Measurements from ENCODE around the gene YWHAQ. TPM values are rescaled to one million over a fixed set of nuclear protein-coding genes. Genes with fewer than 3 reads are reported as not detected.
A peak's percentile ranks its signal among the peaks of the same experiment; 100 is the strongest.

YWHAQ gene
- total RNA-seq, 1 donor, result 242 TPM

DNA sequence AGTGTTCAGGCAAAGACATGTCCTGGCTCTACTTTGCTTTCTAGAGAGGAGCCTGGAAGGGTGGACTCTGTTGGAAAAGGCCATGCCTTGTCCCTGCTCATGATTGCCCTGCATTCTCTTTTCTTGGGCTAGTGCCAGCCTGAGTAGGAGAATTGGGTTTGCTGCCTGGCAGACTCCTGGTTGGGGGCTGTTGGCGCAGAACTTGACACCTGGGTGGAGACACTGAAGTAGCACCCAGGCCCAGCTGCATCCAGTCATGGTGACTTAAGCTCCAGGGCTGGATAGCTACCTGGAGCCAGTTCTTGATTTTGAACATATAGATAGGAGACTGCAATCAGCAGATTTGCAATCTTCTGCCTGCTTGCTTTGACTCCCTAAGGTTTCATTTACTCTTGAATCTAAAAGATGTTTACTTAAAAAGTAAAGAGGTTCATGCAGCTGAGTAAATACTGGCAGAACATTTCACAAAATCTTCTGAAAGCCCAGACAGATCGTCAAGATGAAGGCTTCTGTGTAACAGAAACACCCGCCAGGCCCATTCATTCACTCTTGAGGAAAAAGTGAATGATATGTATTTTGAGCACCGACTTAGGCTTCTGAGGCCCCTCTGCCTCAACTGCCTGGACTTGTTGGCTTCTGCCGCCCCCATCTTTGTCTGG, 38.0 kb upstream of the YWHAQ start:
- no peak for DNase-seq (ENCODE audit: insufficient read length, low spot score, missing footprints)
- Histone ChIP-seq H3K4me1 (ENCODE audit: insufficient read depth, low read length) (peaks cover 12% of the 10 kb centered on the region), H3K4me3 (ENCODE audit: insufficient read depth, low read length) (no peak overlapping the region), H4K20me1 (ENCODE audit: insufficient read depth, low read length) (no peaks in the 10 kb centered on the region), H2AFZ (ENCODE audit: low read length) (no peak overlapping the region), H3K36me3 (ENCODE audit: insufficient read depth, low read length) (no peaks in the 10 kb centered on the region), H3K27ac (ENCODE audit: low read depth, low read length) (no peak overlapping the region), H3K9me3 (ENCODE audit: low read depth, low read length) (no peaks in the 10 kb centered on the region), H3K79me2 (ENCODE audit: insufficient read depth, low read length) (no peaks in the 10 kb centered on the region), H3K4me2 (ENCODE audit: insufficient read depth, low read length) (no peak overlapping the region), H3K27me3 (ENCODE audit: insufficient read depth, low read length) (no peaks in the 10 kb centered on the region)
- TF ChIP-seq, protein P1, sequence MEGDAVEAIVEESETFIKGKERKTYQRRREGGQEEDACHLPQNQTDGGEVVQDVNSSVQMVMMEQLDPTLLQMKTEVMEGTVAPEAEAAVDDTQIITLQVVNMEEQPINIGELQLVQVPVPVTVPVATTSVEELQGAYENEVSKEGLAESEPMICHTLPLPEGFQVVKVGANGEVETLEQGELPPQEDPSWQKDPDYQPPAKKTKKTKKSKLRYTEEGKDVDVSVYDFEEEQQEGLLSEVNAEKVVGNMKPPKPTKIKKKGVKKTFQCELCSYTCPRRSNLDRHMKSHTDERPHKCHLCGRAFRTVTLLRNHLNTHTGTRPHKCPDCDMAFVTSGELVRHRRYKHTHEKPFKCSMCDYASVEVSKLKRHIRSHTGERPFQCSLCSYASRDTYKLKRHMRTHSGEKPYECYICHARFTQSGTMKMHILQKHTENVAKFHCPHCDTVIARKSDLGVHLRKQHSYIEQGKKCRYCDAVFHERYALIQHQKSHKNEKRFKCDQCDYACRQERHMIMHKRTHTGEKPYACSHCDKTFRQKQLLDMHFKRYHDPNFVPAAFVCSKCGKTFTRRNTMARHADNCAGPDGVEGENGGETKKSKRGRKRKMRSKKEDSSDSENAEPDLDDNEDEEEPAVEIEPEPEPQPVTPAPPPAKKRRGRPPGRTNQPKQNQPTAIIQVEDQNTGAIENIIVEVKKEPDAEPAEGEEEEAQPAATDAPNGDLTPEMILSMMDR (IDR thresholded peaks at IDR 0.05; ENCODE audit: extremely low read depth, low read depth, low read length), result no peak

DNA sequence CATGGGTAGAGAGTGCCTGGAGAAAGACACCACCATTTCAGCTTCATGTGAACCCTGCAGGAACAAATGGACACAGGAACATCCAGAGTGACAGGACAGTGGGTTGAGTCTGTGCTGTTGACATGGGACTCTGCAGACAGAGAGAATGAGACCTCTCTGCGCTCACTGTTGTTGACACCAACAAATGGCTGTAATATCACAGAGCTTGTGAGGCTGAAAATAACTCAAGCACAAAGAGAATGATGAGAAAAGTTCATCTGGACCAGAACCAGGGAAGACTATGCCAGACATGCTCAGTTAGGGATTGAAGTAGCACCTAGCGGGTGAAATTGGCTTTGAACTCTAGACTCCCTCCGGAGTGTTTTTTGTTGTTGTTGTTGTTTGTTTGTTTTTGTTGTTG, 37.0 kb upstream of the YWHAQ start:
- H3K79me2 ChIP-seq (ENCODE audit: insufficient read depth, low read length), result no peaks in the 10 kb centered on the region
- TF ChIP-seq, protein P1 (IDR thresholded peaks at IDR 0.05; ENCODE audit: extremely low read depth, low read depth, low read length), result no peak
- no peaks in the 10 kb centered on the region for H3K36me3 ChIP-seq (ENCODE audit: insufficient read depth, low read length)
- no peak overlapping the region for H3K4me2 ChIP-seq (ENCODE audit: insufficient read depth, low read length)
- no peak for DNase-seq (ENCODE audit: insufficient read length, low spot score, missing footprints)
- no peak overlapping the region for H3K27ac ChIP-seq (ENCODE audit: low read depth, low read length)
- H3K4me3 ChIP-seq (ENCODE audit: insufficient read depth, low read length), result no peak overlapping the region
- no peaks in the 10 kb centered on the region for H3K9me3 ChIP-seq (ENCODE audit: low read depth, low read length)
- H2AFZ ChIP-seq (ENCODE audit: low read length), result no peak overlapping the region
- H3K4me1 ChIP-seq (ENCODE audit: insufficient read depth, low read length), result peaks cover 12% of the 10 kb centered on the region
- no peaks in the 10 kb centered on the region for H3K27me3 ChIP-seq (ENCODE audit: insufficient read depth, low read length)
- H4K20me1 ChIP-seq (ENCODE audit: insufficient read depth, low read length), result no peaks in the 10 kb centered on the region

DNA sequence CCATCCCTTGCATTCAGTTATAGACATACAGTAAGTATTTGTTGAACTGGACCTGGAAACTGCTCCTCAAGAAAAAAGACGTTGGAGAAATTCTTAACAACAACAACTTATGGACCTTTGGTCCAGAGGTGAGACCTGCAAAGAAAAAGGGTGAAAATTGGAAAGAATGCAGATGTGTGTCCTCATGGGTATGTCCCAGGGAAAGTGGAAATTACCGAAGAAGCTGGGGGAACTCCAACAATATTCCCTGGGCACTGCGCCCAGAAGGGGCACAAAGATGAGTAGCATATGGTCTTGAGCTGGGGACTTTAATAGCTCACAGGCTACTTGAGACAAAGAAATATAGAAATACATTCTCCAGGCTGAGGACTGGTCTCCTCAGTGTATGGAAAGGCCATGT, 35.5 kb upstream of the YWHAQ start:
- Histone ChIP-seq H4K20me1 (ENCODE audit: insufficient read depth, low read length) (no peaks in the 10 kb centered on the region), H3K9me3 (ENCODE audit: low read depth, low read length) (no peaks in the 10 kb centered on the region), H3K27me3 (ENCODE audit: insufficient read depth, low read length) (no peaks in the 10 kb centered on the region), H3K79me2 (ENCODE audit: insufficient read depth, low read length) (no peaks in the 10 kb centered on the region), H3K4me2 (ENCODE audit: insufficient read depth, low read length) (peak overlapping the region; percentile 11), H3K4me3 (ENCODE audit: insufficient read depth, low read length) (no peak overlapping the region), H2AFZ (ENCODE audit: low read length) (no peak overlapping the region), H3K4me1 (ENCODE audit: insufficient read depth, low read length) (peaks cover 12% of the 10 kb centered on the region), H3K27ac (ENCODE audit: low read depth, low read length) (peak overlapping the region; percentile 42), H3K36me3 (ENCODE audit: insufficient read depth, low read length) (no peaks in the 10 kb centered on the region)
- TF ChIP-seq, protein P1 (IDR thresholded peaks at IDR 0.05; ENCODE audit: extremely low read depth, low read depth, low read length), result no peak
- no peak for DNase-seq (ENCODE audit: insufficient read length, low spot score, missing footprints)

DNA sequence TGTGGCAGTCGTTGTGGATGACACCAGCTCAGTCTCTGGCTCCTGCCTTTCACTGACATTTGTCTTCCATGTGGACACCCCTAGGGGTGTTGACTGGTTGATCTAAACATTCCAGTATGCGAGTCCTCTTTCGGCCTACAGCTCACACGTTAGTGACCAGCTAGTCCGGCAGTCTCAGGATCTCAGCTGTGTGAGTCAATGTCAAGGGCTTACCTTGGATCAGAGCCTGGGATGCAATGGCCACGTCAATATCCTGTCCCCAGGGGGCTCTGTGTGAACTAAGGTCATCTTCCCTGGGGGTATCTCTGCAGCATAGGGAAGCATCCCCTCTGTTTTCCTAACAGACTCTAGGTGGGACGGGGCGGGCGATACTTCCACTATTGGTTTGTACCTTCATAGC, 35.1 kb upstream of the YWHAQ start:
- no peaks in the 10 kb centered on the region for H3K36me3 ChIP-seq (ENCODE audit: insufficient read depth, low read length)
- H4K20me1 ChIP-seq (ENCODE audit: insufficient read depth, low read length), result no peaks in the 10 kb centered on the region
- H3K27ac ChIP-seq (ENCODE audit: low read depth, low read length), result peak overlapping the region; percentile 42
- no peaks in the 10 kb centered on the region for H3K27me3 ChIP-seq (ENCODE audit: insufficient read depth, low read length)
- DNase-seq (ENCODE audit: insufficient read length, low spot score, missing footprints), result peak; percentile 95
- peak overlapping the region; percentile 29 for H3K4me2 ChIP-seq (ENCODE audit: insufficient read depth, low read length)
- TF ChIP-seq, protein P1 (IDR thresholded peaks at IDR 0.05; ENCODE audit: extremely low read depth, low read depth, low read length), result no peak
- no peaks in the 10 kb centered on the region for H3K79me2 ChIP-seq (ENCODE audit: insufficient read depth, low read length)
- H2AFZ ChIP-seq (ENCODE audit: low read length), result no peak overlapping the region
- peaks cover 12% of the 10 kb centered on the region for H3K4me1 ChIP-seq (ENCODE audit: insufficient read depth, low read length)
- no peaks in the 10 kb centered on the region for H3K9me3 ChIP-seq (ENCODE audit: low read depth, low read length)
- no peak overlapping the region for H3K4me3 ChIP-seq (ENCODE audit: insufficient read depth, low read length)

All from osteoblast (primary cell).